Chondrocyte (in vitro differentiated cells): ENCODE data around the gene ADAMTS18. TPM values are rescaled to one million over a fixed set of nuclear protein-coding genes. Genes with fewer than 3 reads are reported as not detected.
A peak's percentile ranks its signal among the peaks of the same experiment; 100 is the strongest.

ENCODE experiments used
- DNase-seq: peaks from one replicate; pipeline ENCODE4 v3.0.0; 2021; ENCODE audit warnings: mixed read lengths, low spot score
- H3K27ac Mint-ChIP-seq: one replicate; pipeline ENCODE4 v1.8.0; 2021; ENCODE audit warnings: mild to moderate bottlenecking, moderate library complexity, mixed read lengths; ENCODE audit not compliant: unreplicated experiment
- H3K27me3 Mint-ChIP-seq: 2 replicates; pipeline ENCODE4 v1.8.0; 2021; ENCODE audit warnings: low read depth, mixed read lengths
- H3K36me3 Mint-ChIP-seq: 2 replicates; pipeline ENCODE4 v1.8.0; 2021; ENCODE audit warnings: low read depth, mixed read lengths
- H3K4me1 Mint-ChIP-seq: 2 replicates; pipeline ENCODE4 v1.8.0; 2021; ENCODE audit warnings: low read depth, mild to moderate bottlenecking, mixed read lengths
- H3K4me3 Mint-ChIP-seq: one replicate; pipeline ENCODE4 v1.8.0; 2021; ENCODE audit warnings: mild to moderate bottlenecking, moderate library complexity, mixed read lengths; ENCODE audit not compliant: unreplicated experiment
- H3K9me3 Mint-ChIP-seq: 2 replicates; pipeline ENCODE4 v1.8.0; 2021; ENCODE audit warnings: low read depth, mixed read lengths
- CTCF ChIP-seq: fragments of 200-600 bp; sonication (generic); IDR thresholded peaks from 2 replicates; pipeline ENCODE4 v1.5.0; 2021; ENCODE audit warnings: antibody characterized with exemption, mild to moderate bottlenecking, moderate library complexity
- total RNA-seq: library from RNA; stranded (reverse); gene quantifications from 3 replicates; pipeline ENCODE4 v1.2.1, GENCODE V29; 2021

ADAMTS18 gene
- total RNA-seq, 1 donor from 2014 or later, result not detected

- Mint-ChIP-seq H3K4me1 (no peaks in the 10 kb centered on the region), H3K27me3 (peaks cover 8% of the 10 kb centered on the region), H3K27ac (no peak overlapping the region), H3K4me3 (no peak overlapping the region), H3K36me3 (no peaks in the 10 kb centered on the region), H3K9me3 (peaks cover 2% of the 10 kb centered on the region)
- no peak for TF ChIP-seq CTCF
- DNase-seq, result no peak
Observed at GRCh38 chr16:77386831-77387814, 47.7 kb downstream of the ADAMTS18 start.

- no peak for DNase-seq
- Mint-ChIP-seq H3K36me3 (no peaks in the 10 kb centered on the region), H3K9me3 (no peaks in the 10 kb centered on the region), H3K4me1 (no peaks in the 10 kb centered on the region), H3K27ac (no peak overlapping the region), H3K4me3 (no peak overlapping the region), H3K27me3 (peaks cover 8% of the 10 kb centered on the region)
- TF ChIP-seq CTCF, result no peak
Observed at GRCh38 chr16:77385481-77385880, 49.4 kb downstream of the ADAMTS18 start.

GRCh38 chr16:77383606-77384187, 51.1 kb downstream of the ADAMTS18 start:
- Mint-ChIP-seq H3K27ac (no peak overlapping the region), H3K36me3 (no peaks in the 10 kb centered on the region), H3K4me3 (no peak overlapping the region), H3K4me1 (no peaks in the 10 kb centered on the region), H3K9me3 (no peaks in the 10 kb centered on the region), H3K27me3 (peaks cover 9% of the 10 kb centered on the region)
- TF ChIP-seq CTCF, result no peak
- DNase-seq, result no peak

- peak; percentile 23 for TF ChIP-seq CTCF
- no peaks in the 10 kb centered on the region for H3K36me3 Mint-ChIP-seq
- no peaks in the 10 kb centered on the region for H3K4me1 Mint-ChIP-seq
- peaks cover 3% of the 10 kb centered on the region for H3K9me3 Mint-ChIP-seq
- DNase-seq, result no peak
- peaks cover 19% of the 10 kb centered on the region for H3K27me3 Mint-ChIP-seq
- no peak overlapping the region for H3K4me3 Mint-ChIP-seq
- H3K27ac Mint-ChIP-seq, result no peak overlapping the region
Observed at GRCh38 chr16:77376358-77376757, 58.5 kb downstream of the ADAMTS18 start.

GRCh38 chr16:77375396-77375795, 59.4 kb downstream of the ADAMTS18 start:
- peaks cover 8% of the 10 kb centered on the region for H3K9me3 Mint-ChIP-seq
- no peak overlapping the region for H3K4me3 Mint-ChIP-seq
- no peak overlapping the region for H3K27ac Mint-ChIP-seq
- H3K36me3 Mint-ChIP-seq, result peaks cover 3% of the 10 kb centered on the region
- no peaks in the 10 kb centered on the region for H3K4me1 Mint-ChIP-seq
- no peak for TF ChIP-seq CTCF
- peaks cover 24% of the 10 kb centered on the region for H3K27me3 Mint-ChIP-seq
- no peak for DNase-seq
